ENCODE data around the gene SLC25A52. TPM values are rescaled to one million over a fixed set of nuclear protein-coding genes. Genes with fewer than 3 reads are reported as not detected.
"Not testable (repeated sequence)": the region's sequence is repeated elsewhere in the genome, so short reads cannot be mapped to it uniquely, and the experiment has no call there.

Gene SLC25A52
- not detected in 2 replicates for total RNA-seq (2014; rRNA removed; shearing (Covaris generic); ENCODE audit: low replicate concordance)

GRCh38 chr18:31760695-31761094 lies at the start of gene SLC25A52:
Gene SLC25A52, minus strand, starts transcription at chr18:31760880. Its CDS starts 219 bp downstream, at chr18:31760661.
- no peak for DNase-seq (ENCODE audit: low read depth)
- in situ Hi-C loops (cut with HindIII; ENCODE audit: low pct_unique_long_range_greater_than_20kb, low sequenced_read_pairs), result no loop called here

- in situ Hi-C loops (cut with HindIII; ENCODE audit: low pct_unique_long_range_greater_than_20kb, low sequenced_read_pairs); DNase-seq (ENCODE audit: low read depth): not testable (repeated sequence)
Measured at GRCh38 chr18:31809049-31809448, 48.4 kb upstream of the SLC25A52 start.

- DNase-seq (ENCODE audit: low read depth), result no peak
- in situ Hi-C loops (cut with HindIII; ENCODE audit: low pct_unique_long_range_greater_than_20kb, low sequenced_read_pairs), result no loop called here
Measured at GRCh38 chr18:31801078-31801477, 40.4 kb upstream of the SLC25A52 start.

- DNase-seq (ENCODE audit: low read depth); in situ Hi-C loops (cut with HindIII; ENCODE audit: low pct_unique_long_range_greater_than_20kb, low sequenced_read_pairs): not testable (repeated sequence)
Measured at GRCh38 chr18:31799257-31799656, 38.6 kb upstream of the SLC25A52 start.

- in situ Hi-C loops (cut with HindIII; ENCODE audit: low pct_unique_long_range_greater_than_20kb, low sequenced_read_pairs), result no loop called here
- DNase-seq (ENCODE audit: low read depth), result no peak
Measured at GRCh38 chr18:31798399-31798798, 37.7 kb upstream of the SLC25A52 start.

- DNase-seq (ENCODE audit: low read depth), result no peak
- in situ Hi-C loops (cut with HindIII; ENCODE audit: low pct_unique_long_range_greater_than_20kb, low sequenced_read_pairs), result no loop called here
Measured at GRCh38 chr18:31795747-31796146, 35.1 kb upstream of the SLC25A52 start.

- DNase-seq (ENCODE audit: low read depth), result no peak
- in situ Hi-C loops (cut with HindIII; ENCODE audit: low pct_unique_long_range_greater_than_20kb, low sequenced_read_pairs), result no loop called here
Measured at GRCh38 chr18:31793531-31793930, 32.9 kb upstream of the SLC25A52 start.

- in situ Hi-C loops (cut with HindIII; ENCODE audit: low pct_unique_long_range_greater_than_20kb, low sequenced_read_pairs), result no loop called here
Measured at GRCh38 chr18:31792580-31792911, 31.9 kb upstream of the SLC25A52 start.

GRCh38 chr18:31791817-31792579 lies 31.3 kb upstream of the SLC25A52 start:
- DNase-seq (ENCODE audit: low read depth), result no peak
- in situ Hi-C loops (cut with HindIII; ENCODE audit: low pct_unique_long_range_greater_than_20kb, low sequenced_read_pairs), result no loop called here

More at GRCh38 chr18:31792580-31792911, 31.9 kb upstream of the SLC25A52 start:
- no peak for DNase-seq (ENCODE audit: low read depth)

- in situ Hi-C loops (cut with HindIII; ENCODE audit: low pct_unique_long_range_greater_than_20kb, low sequenced_read_pairs), result no loop called here
- no peak for DNase-seq (ENCODE audit: low read depth)
Measured at GRCh38 chr18:31789409-31789808, 28.7 kb upstream of the SLC25A52 start.

GRCh38 chr18:31783059-31783458 lies 22.4 kb upstream of the SLC25A52 start:
- in situ Hi-C loops (cut with HindIII; ENCODE audit: low pct_unique_long_range_greater_than_20kb, low sequenced_read_pairs), result no loop called here
- DNase-seq (ENCODE audit: low read depth), result no peak

GRCh38 chr18:31778391-31778950 lies 17.8 kb upstream of the SLC25A52 start:
- in situ Hi-C loops (cut with HindIII; ENCODE audit: low pct_unique_long_range_greater_than_20kb, low sequenced_read_pairs), result no loop called here
- no peak for DNase-seq (ENCODE audit: low read depth)

- DNase-seq (ENCODE audit: low read depth), result no peak
- in situ Hi-C loops (cut with HindIII; ENCODE audit: low pct_unique_long_range_greater_than_20kb, low sequenced_read_pairs), result no loop called here
Measured at GRCh38 chr18:31776093-31776492, 15.4 kb upstream of the SLC25A52 start.

GRCh38 chr18:31774962-31775361 lies 14.3 kb upstream of the SLC25A52 start:
- in situ Hi-C loops (cut with HindIII; ENCODE audit: low pct_unique_long_range_greater_than_20kb, low sequenced_read_pairs), result no loop called here
- no peak for DNase-seq (ENCODE audit: low read depth)

- in situ Hi-C loops (cut with HindIII; ENCODE audit: low pct_unique_long_range_greater_than_20kb, low sequenced_read_pairs), result no loop called here
- DNase-seq (ENCODE audit: low read depth), result no peak
Measured at GRCh38 chr18:31774477-31774785, 13.8 kb upstream of the SLC25A52 start.

GRCh38 chr18:31773774-31774476 lies 13.2 kb upstream of the SLC25A52 start:
- in situ Hi-C loops (cut with HindIII; ENCODE audit: low pct_unique_long_range_greater_than_20kb, low sequenced_read_pairs), result no loop called here
- no peak for DNase-seq (ENCODE audit: low read depth)

- DNase-seq (ENCODE audit: low read depth), result no peak
- in situ Hi-C loops (cut with HindIII; ENCODE audit: low pct_unique_long_range_greater_than_20kb, low sequenced_read_pairs), result no loop called here
Measured at GRCh38 chr18:31772699-31773098, 12.0 kb upstream of the SLC25A52 start.

GRCh38 chr18:31750273-31750672 lies 10.4 kb downstream of the SLC25A52 start:
- in situ Hi-C loops (cut with HindIII; ENCODE audit: low pct_unique_long_range_greater_than_20kb, low sequenced_read_pairs), result no loop called here
- no peak for DNase-seq (ENCODE audit: low read depth)

- DNase-seq (ENCODE audit: low read depth), result no peak
- in situ Hi-C loops (cut with HindIII; ENCODE audit: low pct_unique_long_range_greater_than_20kb, low sequenced_read_pairs), result no loop called here
Measured at GRCh38 chr18:31746396-31746795, 14.3 kb downstream of the SLC25A52 start.
